ENCODE measurements around the gene PROSER3. TPM values are rescaled to one million over a fixed set of nuclear protein-coding genes. Genes with fewer than 3 reads are reported as not detected.

PROSER3 gene
- total and polyA plus RNA-seq, 2 experiments from 2014 or later, result 21.8 to 28.0 TPM

DNA sequence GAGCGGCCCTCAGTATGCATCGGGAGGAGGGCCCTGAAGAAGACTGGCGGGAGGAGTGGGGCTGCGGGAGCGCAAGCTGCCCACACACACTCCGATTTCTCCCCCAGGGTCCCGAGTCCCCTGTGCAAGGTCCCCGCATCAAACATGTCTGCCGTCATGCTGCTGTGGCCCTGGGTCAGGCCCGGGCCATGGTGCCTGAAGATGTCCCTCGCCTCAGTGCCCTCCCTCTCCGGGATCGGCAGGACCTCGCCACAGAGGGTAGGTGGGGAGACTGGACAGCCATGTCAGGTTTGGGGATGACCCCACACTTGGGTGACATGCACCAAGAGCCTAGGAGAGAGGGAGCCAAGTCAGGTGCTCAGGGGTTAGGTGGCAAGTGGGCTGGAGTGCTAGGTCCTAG, 35.5 kb upstream of the PROSER3 start:
- DNase-seq (ENCODE audit: low spot score) (no peak), ATAC-seq (no peak)
- no peak overlapping the region for H3K4me3 Mint-ChIP-seq
- no peak overlapping the region for H3K27ac Mint-ChIP-seq
- TF ChIP-seq ZNF114 (CRISPR knock-in tag; IDR thresholded peaks at IDR 0.05) (no peak), EZH2phosphoT487 (IDR thresholded peaks at IDR 0.05; ENCODE audit: unreplicated experiment) (no peak), EZH2 (IDR thresholded peaks at IDR 0.05; ENCODE audit: low read depth, unreplicated experiment) (no peak)
- TF ChIP-seq, protein P1, sequence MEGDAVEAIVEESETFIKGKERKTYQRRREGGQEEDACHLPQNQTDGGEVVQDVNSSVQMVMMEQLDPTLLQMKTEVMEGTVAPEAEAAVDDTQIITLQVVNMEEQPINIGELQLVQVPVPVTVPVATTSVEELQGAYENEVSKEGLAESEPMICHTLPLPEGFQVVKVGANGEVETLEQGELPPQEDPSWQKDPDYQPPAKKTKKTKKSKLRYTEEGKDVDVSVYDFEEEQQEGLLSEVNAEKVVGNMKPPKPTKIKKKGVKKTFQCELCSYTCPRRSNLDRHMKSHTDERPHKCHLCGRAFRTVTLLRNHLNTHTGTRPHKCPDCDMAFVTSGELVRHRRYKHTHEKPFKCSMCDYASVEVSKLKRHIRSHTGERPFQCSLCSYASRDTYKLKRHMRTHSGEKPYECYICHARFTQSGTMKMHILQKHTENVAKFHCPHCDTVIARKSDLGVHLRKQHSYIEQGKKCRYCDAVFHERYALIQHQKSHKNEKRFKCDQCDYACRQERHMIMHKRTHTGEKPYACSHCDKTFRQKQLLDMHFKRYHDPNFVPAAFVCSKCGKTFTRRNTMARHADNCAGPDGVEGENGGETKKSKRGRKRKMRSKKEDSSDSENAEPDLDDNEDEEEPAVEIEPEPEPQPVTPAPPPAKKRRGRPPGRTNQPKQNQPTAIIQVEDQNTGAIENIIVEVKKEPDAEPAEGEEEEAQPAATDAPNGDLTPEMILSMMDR (conservative IDR thresholded peaks at IDR 0.05; ENCODE audit: low read depth in 2 of 2), result no peak
- H3K4me1 Mint-ChIP-seq, result peaks cover 9% of the 10 kb centered on the region
- no peaks in the 10 kb centered on the region for H3K9me2 ChIP-seq (ENCODE audit: insufficient read depth)
- H3K4me1 ChIP-seq (ENCODE audit: insufficient read depth), result peaks cover 9% of the 10 kb centered on the region
- no peak overlapping the region for H3K4me2 ChIP-seq
- H3K36me3 ChIP-seq (ENCODE audit: insufficient read depth), result peaks cover 23% of the 10 kb centered on the region; the same call in 1 of the 2 replicates
- H3K27me3 ChIP-seq (ENCODE audit: insufficient read depth), result no peaks in the 10 kb centered on the region
- peaks cover 21% of the 10 kb centered on the region for H3K79me2 ChIP-seq (replicated peaks; ENCODE audit: insufficient read depth)
- H3K27ac ChIP-seq (ENCODE audit: low read depth), result no peak overlapping the region
- H3K27me3 Mint-ChIP-seq (ENCODE audit: insufficient read depth, low read depth, poor library complexity), result peaks cover 20% of the 10 kb centered on the region
- peaks cover 11% of the 10 kb centered on the region for H4K20me1 ChIP-seq (replicated peaks; ENCODE audit: insufficient read depth)
- no peak overlapping the region for H2AFZ ChIP-seq
- no peaks in the 10 kb centered on the region for H3F3A ChIP-seq (replicated peaks; ENCODE audit: low read depth)
- no peak overlapping the region for H3K4me3 ChIP-seq
- peaks cover 64% of the 10 kb centered on the region for H3K36me3 Mint-ChIP-seq (ENCODE audit: low read depth)
- H3K9me3 Mint-ChIP-seq, result no peaks in the 10 kb centered on the region; the same call in 2 of the 3 replicates

DNA sequence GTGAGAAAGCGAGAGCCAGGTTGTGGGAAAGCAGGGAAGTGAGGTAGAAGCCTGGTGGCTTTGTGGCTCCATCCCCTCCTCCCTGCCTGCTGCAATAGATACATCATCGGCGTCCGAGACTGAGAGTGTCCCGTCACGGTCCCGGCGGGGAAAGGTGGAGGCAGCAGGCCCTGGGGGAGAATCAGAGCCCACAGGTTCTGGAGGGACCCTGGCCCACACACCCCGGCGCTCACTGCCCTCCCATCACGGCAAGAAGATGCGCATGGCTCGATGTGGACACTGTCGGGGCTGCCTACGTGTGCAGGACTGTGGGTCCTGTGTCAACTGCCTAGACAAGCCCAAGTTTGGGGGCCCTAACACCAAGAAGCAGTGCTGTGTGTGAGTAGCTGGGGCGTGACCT, 35.1 kb upstream of the PROSER3 start:
- Mint-ChIP-seq H3K27ac (no peak overlapping the region), H3K4me3 (no peak overlapping the region), H3K27me3 (ENCODE audit: insufficient read depth, low read depth, poor library complexity) (peaks cover 20% of the 10 kb centered on the region), H3K36me3 (ENCODE audit: low read depth) (peaks cover 67% of the 10 kb centered on the region), H3K4me1 (peaks cover 9% of the 10 kb centered on the region), H3K9me3 (no peaks in the 10 kb centered on the region; the same call in 2 of the 3 replicates)
- Histone ChIP-seq H3K27me3 (ENCODE audit: insufficient read depth) (no peaks in the 10 kb centered on the region), H3K79me2 (replicated peaks; ENCODE audit: insufficient read depth) (peaks cover 21% of the 10 kb centered on the region), H3K9me2 (ENCODE audit: insufficient read depth) (no peaks in the 10 kb centered on the region), H3K4me2 (no peak overlapping the region), H3F3A (replicated peaks; ENCODE audit: low read depth) (no peaks in the 10 kb centered on the region), H3K27ac (ENCODE audit: low read depth) (no peak overlapping the region), H3K36me3 (ENCODE audit: insufficient read depth) (peaks cover 23% of the 10 kb centered on the region; the same call in 1 of the 2 replicates), H3K4me1 (ENCODE audit: insufficient read depth) (peaks cover 9% of the 10 kb centered on the region), H2AFZ (no peak overlapping the region), H3K4me3 (no peak overlapping the region), H4K20me1 (replicated peaks; ENCODE audit: insufficient read depth) (peaks cover 11% of the 10 kb centered on the region)
- DNase-seq (ENCODE audit: low spot score) (no peak), ATAC-seq (no peak)
- TF ChIP-seq, protein P2, sequence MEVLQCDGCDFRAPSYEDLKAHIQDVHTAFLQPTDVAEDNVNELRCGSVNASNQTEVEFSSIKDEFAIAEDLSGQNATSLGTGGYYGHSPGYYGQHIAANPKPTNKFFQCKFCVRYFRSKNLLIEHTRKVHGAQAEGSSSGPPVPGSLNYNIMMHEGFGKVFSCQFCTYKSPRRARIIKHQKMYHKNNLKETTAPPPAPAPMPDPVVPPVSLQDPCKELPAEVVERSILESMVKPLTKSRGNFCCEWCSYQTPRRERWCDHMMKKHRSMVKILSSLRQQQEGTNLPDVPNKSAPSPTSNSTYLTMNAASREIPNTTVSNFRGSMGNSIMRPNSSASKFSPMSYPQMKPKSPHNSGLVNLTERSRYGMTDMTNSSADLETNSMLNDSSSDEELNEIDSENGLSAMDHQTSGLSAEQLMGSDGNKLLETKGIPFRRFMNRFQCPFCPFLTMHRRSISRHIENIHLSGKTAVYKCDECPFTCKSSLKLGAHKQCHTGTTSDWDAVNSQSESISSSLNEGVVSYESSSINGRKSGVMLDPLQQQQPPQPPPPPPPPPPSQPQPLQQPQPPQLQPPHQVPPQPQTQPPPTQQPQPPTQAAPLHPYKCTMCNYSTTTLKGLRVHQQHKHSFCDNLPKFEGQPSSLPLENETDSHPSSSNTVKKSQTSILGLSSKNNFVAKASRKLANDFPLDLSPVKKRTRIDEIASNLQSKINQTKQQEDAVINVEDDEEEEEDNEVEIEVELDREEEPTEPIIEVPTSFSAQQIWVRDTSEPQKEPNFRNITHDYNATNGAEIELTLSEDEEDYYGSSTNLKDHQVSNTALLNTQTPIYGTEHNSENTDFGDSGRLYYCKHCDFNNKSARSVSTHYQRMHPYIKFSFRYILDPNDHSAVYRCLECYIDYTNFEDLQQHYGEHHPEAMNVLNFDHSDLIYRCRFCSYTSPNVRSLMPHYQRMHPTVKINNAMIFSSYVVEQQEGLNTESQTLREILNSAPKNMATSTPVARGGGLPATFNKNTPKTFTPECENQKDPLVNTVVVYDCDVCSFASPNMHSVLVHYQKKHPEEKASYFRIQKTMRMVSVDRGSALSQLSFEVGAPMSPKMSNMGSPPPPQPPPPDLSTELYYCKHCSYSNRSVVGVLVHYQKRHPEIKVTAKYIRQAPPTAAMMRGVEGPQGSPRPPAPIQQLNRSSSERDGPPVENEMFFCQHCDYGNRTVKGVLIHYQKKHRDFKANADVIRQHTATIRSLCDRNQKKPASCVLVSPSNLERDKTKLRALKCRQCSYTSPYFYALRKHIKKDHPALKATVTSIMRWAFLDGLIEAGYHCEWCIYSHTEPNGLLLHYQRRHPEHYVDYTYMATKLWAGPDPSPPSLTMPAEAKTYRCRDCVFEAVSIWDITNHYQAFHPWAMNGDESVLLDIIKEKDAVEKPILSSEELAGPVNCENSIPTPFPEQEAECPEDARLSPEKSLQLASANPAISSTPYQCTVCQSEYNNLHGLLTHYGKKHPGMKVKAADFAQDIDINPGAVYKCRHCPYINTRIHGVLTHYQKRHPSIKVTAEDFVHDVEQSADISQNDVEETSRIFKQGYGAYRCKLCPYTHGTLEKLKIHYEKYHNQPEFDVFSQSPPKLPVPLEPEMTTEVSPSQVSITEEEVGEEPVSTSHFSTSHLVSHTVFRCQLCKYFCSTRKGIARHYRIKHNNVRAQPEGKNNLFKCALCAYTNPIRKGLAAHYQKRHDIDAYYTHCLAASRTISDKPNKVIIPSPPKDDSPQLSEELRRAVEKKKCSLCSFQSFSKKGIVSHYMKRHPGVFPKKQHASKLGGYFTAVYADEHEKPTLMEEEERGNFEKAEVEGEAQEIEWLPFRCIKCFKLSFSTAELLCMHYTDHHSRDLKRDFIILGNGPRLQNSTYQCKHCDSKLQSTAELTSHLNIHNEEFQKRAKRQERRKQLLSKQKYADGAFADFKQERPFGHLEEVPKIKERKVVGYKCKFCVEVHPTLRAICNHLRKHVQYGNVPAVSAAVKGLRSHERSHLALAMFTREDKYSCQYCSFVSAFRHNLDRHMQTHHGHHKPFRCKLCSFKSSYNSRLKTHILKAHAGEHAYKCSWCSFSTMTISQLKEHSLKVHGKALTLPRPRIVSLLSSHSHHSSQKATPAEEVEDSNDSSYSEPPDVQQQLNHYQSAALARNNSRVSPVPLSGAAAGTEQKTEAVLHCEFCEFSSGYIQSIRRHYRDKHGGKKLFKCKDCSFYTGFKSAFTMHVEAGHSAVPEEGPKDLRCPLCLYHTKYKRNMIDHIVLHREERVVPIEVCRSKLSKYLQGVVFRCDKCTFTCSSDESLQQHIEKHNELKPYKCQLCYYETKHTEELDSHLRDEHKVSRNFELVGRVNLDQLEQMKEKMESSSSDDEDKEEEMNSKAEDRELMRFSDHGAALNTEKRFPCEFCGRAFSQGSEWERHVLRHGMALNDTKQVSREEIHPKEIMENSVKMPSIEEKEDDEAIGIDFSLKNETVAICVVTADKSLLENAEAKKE (CRISPR knock-in tag; IDR thresholded peaks at IDR 0.05), result no peak
- TF ChIP-seq ZNF114 (CRISPR knock-in tag; IDR thresholded peaks at IDR 0.05) (no peak), EZH2phosphoT487 (IDR thresholded peaks at IDR 0.05; ENCODE audit: unreplicated experiment) (no peak), EZH2 (IDR thresholded peaks at IDR 0.05; ENCODE audit: low read depth, unreplicated experiment) (no peak), CREB1 (CRISPR knock-in tag; IDR thresholded peaks at IDR 0.05; ENCODE audit: low read depth) (no peak), STAT1 (IDR thresholded peaks at IDR 0.05; ENCODE audit: unreplicated experiment) (no peak), POLR2AphosphoS5 (IDR thresholded peaks at IDR 0.05; ENCODE audit: low read depth) (no peak)
- TF ChIP-seq, protein P1 (conservative IDR thresholded peaks at IDR 0.05; ENCODE audit: low read depth in 2 of 2), result no peak
- TF ChIP-seq, protein P3, sequence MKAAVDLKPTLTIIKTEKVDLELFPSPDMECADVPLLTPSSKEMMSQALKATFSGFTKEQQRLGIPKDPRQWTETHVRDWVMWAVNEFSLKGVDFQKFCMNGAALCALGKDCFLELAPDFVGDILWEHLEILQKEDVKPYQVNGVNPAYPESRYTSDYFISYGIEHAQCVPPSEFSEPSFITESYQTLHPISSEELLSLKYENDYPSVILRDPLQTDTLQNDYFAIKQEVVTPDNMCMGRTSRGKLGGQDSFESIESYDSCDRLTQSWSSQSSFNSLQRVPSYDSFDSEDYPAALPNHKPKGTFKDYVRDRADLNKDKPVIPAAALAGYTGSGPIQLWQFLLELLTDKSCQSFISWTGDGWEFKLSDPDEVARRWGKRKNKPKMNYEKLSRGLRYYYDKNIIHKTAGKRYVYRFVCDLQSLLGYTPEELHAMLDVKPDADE (IDR thresholded peaks at IDR 0.05), result no peak

Data from GM23338 (cell line).